ENCODE data around the gene RFPL3. TPM values are rescaled to one million over a fixed set of nuclear protein-coding genes. Genes with fewer than 3 reads are reported as not detected.

RFPL3 gene
- total and polyA plus RNA-seq, 2 donors (not counting 3 experiments of a cell fraction or from before 2014, with no cell fraction given): not detected

GRCh38 chr22:32343941-32344340 is 13.7 kb upstream of the RFPL3 start:
- ChIA-PET POLR2A (no interaction called here), CTCF (no interaction called here)
- H3K9ac ChIP-seq (replicated peaks; ENCODE audit: extremely low read depth, insufficient read depth, low read length): no peak overlapping the region
- peaks cover 2 to 4% of the 10 kb centered on the region in 2 experiments for H3K36me3 ChIP-seq (ENCODE audit: control insufficient read depth in 2 of 2, extremely low read depth in 1 of 2, insufficient read depth in 2 of 2, low read length in 2 of 2)
- H3K9me3 ChIP-seq (replicated peaks; ENCODE audit: control insufficient read depth, insufficient read depth, low read length): no peaks in the 10 kb centered on the region
- H3K27me3 ChIP-seq (ENCODE audit: control insufficient read depth in 2 of 2, insufficient read depth in 2 of 2, low read length in 2 of 2): no peaks in the 10 kb centered on the region
- H3K9me1 ChIP-seq (replicated peaks; ENCODE audit: control insufficient read depth, extremely low read depth, insufficient read depth, low read length): no peaks in the 10 kb centered on the region
- dilution Hi-C loops (cut with MboI; ENCODE audit: extremely low pct_ligation_motif_present, low sequenced_read_pairs): no loop called here
- H3K4me1 ChIP-seq (ENCODE audit: control insufficient read depth, extremely low read depth, insufficient read depth, low read length): peaks cover 18% of the 10 kb centered on the region
- no peak overlapping the region for H3K27ac ChIP-seq (ENCODE audit: insufficient read depth, low read depth, low read length)
- no peaks in the 10 kb centered on the region for H4K20me1 ChIP-seq (replicated peaks; ENCODE audit: control insufficient read depth, extremely low read depth, insufficient read depth, low read length)
- BruUV-seq (replicated peaks): no TSS peak
- intact Hi-C loops (cut with micrococcal nuclease): no loop called here
- H3K4me3 ChIP-seq (replicated peaks in 1 of 3; ENCODE audit: insufficient read depth in 1 of 3, low read depth in 1 of 3, low read length in 3 of 3): no peak overlapping the region
- peaks cover 10% of the 10 kb centered on the region for H3K79me2 ChIP-seq (ENCODE audit: control insufficient read depth, insufficient read depth, low read length)
- FAIRE-seq (no peak), DNase-seq (ENCODE audit: low read depth, low spot score) (peak; percentile 23)
- H2AFZ ChIP-seq (ENCODE audit: low read depth, low read length): no peak overlapping the region
- TF ChIP-seq MYC (IDR thresholded peaks at IDR 0.05; ENCODE audit: low read depth, low read length) (no peak), JUN (IDR thresholded peaks at IDR 0.05; ENCODE audit: borderline replicate concordance, insufficient read depth, insufficient read length, low read depth) (no peak), FOS (IDR thresholded peaks at IDR 0.05; ENCODE audit: borderline replicate concordance, insufficient read depth, low read length) (no peak), CTCF (IDR thresholded peaks at IDR 0.05; ENCODE audit: extremely low read depth in 1 of 2, insufficient read depth in 1 of 2, low read depth in 1 of 2, low read length in 2 of 2) (no peak), POLR2A (IDR thresholded peaks at IDR 0.05; ENCODE audit: low read depth, low read length) (no peak), POLR2AphosphoS5 (IDR thresholded peaks at IDR 0.05; ENCODE audit: insufficient read depth, low read depth, low read length) (no peak), GATA2 (IDR thresholded peaks at IDR 0.05; ENCODE audit: insufficient read depth, insufficient read length, low read depth, low read length) (no peak)
- no peak overlapping the region for H3K4me2 ChIP-seq (ENCODE audit: insufficient read depth, low read length)

All from endothelial cell of umbilical vein (primary cell).